Inferior parietal cortex (tissue), 1 donor: ENCODE results near the gene VWA1.
"Not testable (repeated sequence)": the region's sequence is repeated elsewhere in the genome, so short reads cannot be mapped to it uniquely, and the experiment has no call there.

ENCODE experiments used
- DNase-seq: peaks from one replicate; pipeline ENCODE4 v3.0.0-alpha.2; 2016; ENCODE audit errors: extremely low spot score

Gene VWA1

GRCh38 chr1:1484976-1485750 is 49.7 kb downstream of the VWA1 start:
- not testable (repeated sequence) for DNase-seq

DNA sequence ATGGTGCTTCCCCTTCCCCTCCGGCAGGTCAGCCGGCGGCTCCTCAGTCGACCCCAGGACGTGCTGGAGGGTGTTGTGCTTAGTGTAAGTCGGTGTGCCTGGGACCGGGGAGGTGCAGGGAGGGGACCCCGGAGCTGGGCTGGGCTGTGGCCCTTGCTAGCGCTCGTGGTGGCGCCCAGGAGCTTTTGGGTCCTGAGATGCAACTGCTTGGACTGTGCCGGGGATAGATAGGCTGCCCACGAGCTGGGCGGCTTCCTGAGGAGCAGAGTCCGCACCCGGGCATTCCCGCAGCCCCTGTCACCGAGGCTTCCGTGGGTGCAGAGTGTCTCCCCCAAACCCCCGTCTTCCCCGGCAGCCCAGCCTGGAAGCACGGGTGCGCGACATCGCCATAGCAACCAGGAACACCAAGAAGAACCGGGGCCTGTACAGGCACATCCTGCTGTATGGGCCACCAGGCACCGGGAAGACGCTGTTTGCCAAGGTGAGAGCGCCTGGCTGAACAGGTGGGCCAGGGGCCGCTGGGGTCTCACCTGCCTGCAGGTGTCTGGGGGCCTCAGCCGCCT is 50.3 kb downstream of the VWA1 start:
- DNase-seq = not testable (repeated sequence)

DNA sequence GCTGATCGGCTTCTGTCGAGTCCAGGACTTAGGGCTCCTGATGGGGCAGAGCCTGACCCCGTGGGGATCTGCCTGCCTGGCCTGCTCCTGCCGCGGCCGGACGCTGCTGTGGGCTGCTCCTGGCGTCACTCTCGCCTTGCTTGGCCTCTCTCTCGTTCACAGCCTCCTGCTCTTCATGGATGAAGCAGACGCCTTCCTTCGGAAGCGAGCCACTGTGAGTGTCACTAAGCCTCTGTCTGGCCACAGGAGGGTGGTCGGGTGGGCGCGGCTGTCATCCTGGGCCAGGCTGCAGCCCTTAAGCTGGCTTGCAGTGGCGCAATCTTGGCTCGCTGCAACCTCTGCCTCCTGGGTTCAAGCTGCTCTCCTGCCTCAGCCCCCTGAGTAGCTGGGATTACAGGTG is 52.2 kb downstream of the VWA1 start:
- DNase-seq = no peak

DNA sequence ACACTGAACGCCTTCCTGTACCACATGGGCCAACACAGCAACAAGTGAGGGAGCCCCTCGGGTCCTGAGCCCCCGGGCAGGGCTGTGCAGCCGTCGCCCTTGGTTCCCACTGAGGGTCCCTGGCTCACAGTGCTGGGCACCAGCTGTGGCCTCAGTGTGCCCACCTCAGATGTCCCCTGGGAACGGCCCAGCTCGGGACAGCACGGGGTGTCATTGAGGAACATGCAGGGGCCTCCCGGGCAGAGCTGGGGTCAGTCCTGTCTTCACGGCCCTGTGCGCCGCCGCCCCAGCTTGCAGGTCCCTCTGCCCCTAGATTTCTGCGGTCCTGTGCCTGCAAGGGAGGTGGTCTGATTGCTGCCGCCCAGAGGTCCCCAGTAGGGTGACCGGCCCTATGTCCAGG is 53.7 kb downstream of the VWA1 start:
- DNase-seq = no peak

DNA sequence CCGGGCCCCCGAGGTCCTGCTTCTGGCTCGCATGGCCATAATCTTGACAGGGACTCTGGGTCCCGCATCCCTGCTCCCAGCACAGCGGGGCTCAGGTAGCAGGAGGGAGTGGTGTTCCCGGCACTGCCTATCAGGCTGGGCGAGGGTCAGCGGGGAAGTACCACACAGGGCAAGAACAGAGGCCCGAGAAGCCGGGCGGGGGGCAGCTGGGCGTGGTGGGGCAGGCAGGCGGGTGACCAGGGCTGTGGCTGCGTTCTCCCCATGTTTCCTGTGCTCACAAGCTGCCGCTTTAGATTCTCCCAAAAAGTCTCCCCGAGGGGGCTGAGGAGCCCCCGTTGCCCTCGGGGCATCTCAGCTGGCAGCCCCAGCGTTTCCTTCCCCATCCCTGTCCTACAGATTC is 54.4 kb downstream of the VWA1 start:
- no peak for DNase-seq

DNA sequence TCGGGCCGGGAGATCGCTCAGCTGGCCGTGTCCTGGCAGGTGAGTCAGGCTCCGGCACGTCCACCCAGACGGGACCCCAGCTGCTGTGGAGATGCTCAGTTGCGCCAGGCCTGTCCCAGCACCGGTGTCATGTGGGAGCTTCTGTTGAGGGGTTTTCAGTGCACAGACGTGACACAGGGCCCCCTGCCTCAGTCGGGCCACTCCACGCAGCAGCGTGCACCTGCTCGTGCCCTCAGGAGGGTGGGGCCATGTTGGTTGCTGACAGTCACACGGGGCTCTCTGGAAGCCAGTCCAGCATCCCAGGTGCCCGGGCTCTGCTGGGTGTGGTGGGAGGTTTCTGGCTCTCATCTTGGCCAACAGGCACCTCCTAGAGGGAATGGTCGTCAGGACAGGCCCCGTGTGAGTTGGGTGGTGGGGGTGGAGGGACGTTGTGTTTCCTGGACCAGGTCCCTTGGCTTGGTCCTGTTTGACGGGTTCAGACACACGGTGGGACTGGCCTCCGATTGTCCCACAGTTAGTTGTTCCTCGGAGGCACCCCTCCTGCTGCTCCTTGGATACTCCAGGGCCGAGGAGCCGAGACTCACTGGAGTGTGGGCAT is 55.2 kb downstream of the VWA1 start:
- DNase-seq = no peak

DNA sequence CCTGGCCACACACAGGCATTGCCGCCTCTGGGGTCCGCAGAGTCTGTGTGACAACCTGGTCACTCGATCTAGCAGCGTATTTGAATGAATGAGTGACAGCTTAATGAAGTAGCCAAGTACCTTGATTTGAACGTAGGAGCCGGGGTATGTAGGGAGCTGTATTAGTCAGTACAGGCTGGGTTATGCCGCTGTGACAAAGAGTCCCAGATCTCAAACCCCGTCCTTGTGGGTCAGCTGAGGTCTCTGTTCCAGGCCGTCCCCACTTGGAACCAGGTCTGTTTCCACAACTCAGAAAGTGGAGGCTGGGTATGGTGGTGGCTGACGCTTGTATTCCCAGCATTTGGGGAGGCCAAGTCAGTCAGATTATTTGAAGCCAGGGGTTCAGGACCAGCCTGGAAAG is 56.1 kb downstream of the VWA1 start:
- DNase-seq = no peak
